Gastroesophageal sphincter (tissue), 3 donors: ENCODE data around the gene SLC38A9.

ENCODE experiments used
- CTCF ChIP-seq, 4 experiments: fragments of 200-600 bp in 2 of 4; fragments of 450-650 bp in 2 of 4; sonication (generic) in 1 of 4; IDR thresholded peaks; one replicate each; pipeline ENCODE4 v1.5.1; 2017 to 2019; ENCODE audit warnings: antibody characterized with exemption in 4 of 4, mild to moderate bottlenecking in 2 of 4, moderate library complexity in 2 of 4
- EP300 ChIP-seq: sonication (generic); formaldehyde crosslinking; IDR thresholded peaks from one replicate; pipeline ENCODE4 v1.6.1; 2017; ENCODE audit warnings: antibody characterized with exemption, mild to moderate bottlenecking
- POLR2A ChIP-seq, 2 donors: fragments of 450-650 bp; IDR thresholded peaks; one replicate each; pipeline ENCODE4 v1.6.1; 2017; ENCODE audit warnings: antibody characterized with exemption in 2 of 2, mild to moderate bottlenecking in 2 of 2, moderate library complexity in 1 of 2

- TF ChIP-seq CTCF (IDR thresholded peaks at IDR 0.05) = no peak
- TF ChIP-seq POLR2A (IDR thresholded peaks at IDR 0.05) = no peak
- TF ChIP-seq EP300 = no peak
Measured at GRCh38 chr5:55634866-55635265, 77.3 kb downstream of the SLC38A9 start.
